HepG2 (cell line): Measurements from ENCODE around the gene CREBBP. TPM values are rescaled to one million over a fixed set of nuclear protein-coding genes. Genes with fewer than 3 reads are reported as not detected.
A peak's percentile ranks its signal among the peaks of the same experiment; 100 is the strongest.

Experiments used
- ARID5B ChIP-seq: IDR thresholded peaks from 2 replicates; pipeline ENCODE4 v1.4.0; 2020; ENCODE audit warnings: mild to moderate bottlenecking, missing genetic modification reagents
- FOXA3 ChIP-seq: IDR thresholded peaks from 2 replicates; pipeline ENCODE4 v1.6.1; 2016; ENCODE audit warnings: missing genetic modification reagents, missing compliant biosample characterization
- GTF3A ChIP-seq: sonication (generic); formaldehyde crosslinking; conservative IDR thresholded peaks from 2 replicates; pipeline ENCODE4 v1.4.0; 2020; ENCODE audit warnings: mild to moderate bottlenecking, missing genetic modification reagents
- GZF1 ChIP-seq: sonication (generic); formaldehyde crosslinking; IDR thresholded peaks from 2 replicates; pipeline ENCODE4 v1.5.1; 2020; ENCODE audit warnings: mild to moderate bottlenecking, missing genetic modification reagents
- POLR2A ChIP-seq, 2 experiments: IDR thresholded peaks; 2 replicates each; pipeline ENCODE4 v1.6.1; 2011; ENCODE audit warnings: low read depth in 2 of 2, low read length in 2 of 2, mild to moderate bottlenecking in 1 of 2, moderate library complexity in 1 of 2; ENCODE audit not compliant: insufficient read depth in 1 of 2
- TSC22D2 ChIP-seq: sonication (generic); formaldehyde crosslinking; IDR thresholded peaks from 2 replicates; pipeline ENCODE4 v1.5.1; 2020; ENCODE audit warnings: missing genetic modification reagents, mild to moderate bottlenecking, borderline replicate concordance
- ZBTB10 ChIP-seq: sonication (generic); formaldehyde crosslinking; IDR thresholded peaks from 2 replicates; pipeline ENCODE4 v1.4.0; 2020; ENCODE audit warnings: missing genetic modification reagents, borderline replicate concordance
- ZNF7 ChIP-seq: IDR thresholded peaks from 2 replicates; pipeline ENCODE4 v1.6.1; 2016; ENCODE audit warnings: missing biosample characterization, missing genetic modification reagents
- ZSCAN29 ChIP-seq: sonication (generic); formaldehyde crosslinking; conservative IDR thresholded peaks from 2 replicates; pipeline ENCODE4 v1.4.0; 2020; ENCODE audit warnings: mild to moderate bottlenecking, missing genetic modification reagents
- polyA plus RNA-seq, 8 experiments: library from polyadenylated mRNA; depleted of rRNA in 3 of 8; stranded (reverse) in 7 of 8; unstranded in 1 of 8; fragments of >200 nt; fragmentation: Illumina TruSeq in 4 of 8; extraction: Trizol in 4 of 8; gene quantifications; 2 replicates each; pipeline versions ENCODE4 v1.2.1 to v1.2.3, GENCODE V29; 2011 to 2016; ENCODE audit warnings: low read depth in 4 of 8, missing spikeins in 1 of 8, mixed read lengths in 1 of 8; ENCODE audit not compliant: insufficient read depth in 1 of 8
- total RNA-seq, 5 experiments: library from RNA; depleted of rRNA; stranded (reverse); fragments of >200 nt; fragmentation: Illumina TruSeq; extraction: Trizol; gene quantifications; 2 replicates each; pipeline ENCODE4 v1.2.3, GENCODE V29; 2016; ENCODE audit warnings: low read depth in 1 of 5
- TF ChIP-seq, protein P1 (sequence below): sonication (generic); formaldehyde crosslinking; IDR thresholded peaks from 2 replicates; pipeline ENCODE4 v1.5.1; 2020; ENCODE audit warnings: mild to moderate bottlenecking, missing genetic modification reagents, moderate library complexity
- TF ChIP-seq, protein P2 (sequence below): sonication (generic); formaldehyde crosslinking; IDR thresholded peaks from 2 replicates; pipeline ENCODE4 v1.9.0; 2021; ENCODE audit warnings: missing genetic modification reagents, borderline replicate concordance
- TF ChIP-seq, protein P3 (sequence below): sonication (generic); formaldehyde crosslinking; IDR thresholded peaks from 2 replicates; pipeline ENCODE4 v1.4.0; 2020; ENCODE audit warnings: missing genetic modification reagents, mild to moderate bottlenecking, borderline replicate concordance

Gene CREBBP
- total and polyA plus RNA-seq, 2 of the 13 experiments (the other 11 are each of a cell fraction or from before 2014, with no cell fraction given), result 5.3 to 10.4 TPM

- TF ChIP-seq ZBTB10 (CRISPR knock-in tag) (no peak), ZSCAN29 (CRISPR knock-in tag) (no peak), TSC22D2 (peak; percentile 45; the same call in 1 of the 2 replicates), POLR2A (IDR thresholded peaks at IDR 0.05; ENCODE audit: insufficient read depth in 1 of 2, low read depth in 2 of 2, low read length in 2 of 2) (peak; percentile 78 to 92), ARID5B (CRISPR knock-in tag) (peak; percentile 50; the same call in 1 of the 2 replicates), GZF1 (CRISPR knock-in tag) (no peak), ZNF7 (CRISPR knock-in tag) (no peak), GTF3A (no peak), FOXA3 (no peak)
- TF ChIP-seq, protein P1, sequence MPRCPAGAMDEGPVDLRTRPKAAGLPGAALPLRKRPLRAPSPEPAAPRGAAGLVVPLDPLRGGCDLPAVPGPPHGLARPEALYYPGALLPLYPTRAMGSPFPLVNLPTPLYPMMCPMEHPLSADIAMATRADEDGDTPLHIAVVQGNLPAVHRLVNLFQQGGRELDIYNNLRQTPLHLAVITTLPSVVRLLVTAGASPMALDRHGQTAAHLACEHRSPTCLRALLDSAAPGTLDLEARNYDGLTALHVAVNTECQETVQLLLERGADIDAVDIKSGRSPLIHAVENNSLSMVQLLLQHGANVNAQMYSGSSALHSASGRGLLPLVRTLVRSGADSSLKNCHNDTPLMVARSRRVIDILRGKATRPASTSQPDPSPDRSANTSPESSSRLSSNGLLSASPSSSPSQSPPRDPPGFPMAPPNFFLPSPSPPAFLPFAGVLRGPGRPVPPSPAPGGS (CRISPR knock-in tag), result no peak; the same call in 1 of the 2 replicates
- TF ChIP-seq, protein P2, sequence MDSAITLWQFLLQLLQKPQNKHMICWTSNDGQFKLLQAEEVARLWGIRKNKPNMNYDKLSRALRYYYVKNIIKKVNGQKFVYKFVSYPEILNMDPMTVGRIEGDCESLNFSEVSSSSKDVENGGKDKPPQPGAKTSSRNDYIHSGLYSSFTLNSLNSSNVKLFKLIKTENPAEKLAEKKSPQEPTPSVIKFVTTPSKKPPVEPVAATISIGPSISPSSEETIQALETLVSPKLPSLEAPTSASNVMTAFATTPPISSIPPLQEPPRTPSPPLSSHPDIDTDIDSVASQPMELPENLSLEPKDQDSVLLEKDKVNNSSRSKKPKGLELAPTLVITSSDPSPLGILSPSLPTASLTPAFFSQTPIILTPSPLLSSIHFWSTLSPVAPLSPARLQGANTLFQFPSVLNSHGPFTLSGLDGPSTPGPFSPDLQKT (CRISPR knock-in tag), result no peak
- TF ChIP-seq, protein P3, sequence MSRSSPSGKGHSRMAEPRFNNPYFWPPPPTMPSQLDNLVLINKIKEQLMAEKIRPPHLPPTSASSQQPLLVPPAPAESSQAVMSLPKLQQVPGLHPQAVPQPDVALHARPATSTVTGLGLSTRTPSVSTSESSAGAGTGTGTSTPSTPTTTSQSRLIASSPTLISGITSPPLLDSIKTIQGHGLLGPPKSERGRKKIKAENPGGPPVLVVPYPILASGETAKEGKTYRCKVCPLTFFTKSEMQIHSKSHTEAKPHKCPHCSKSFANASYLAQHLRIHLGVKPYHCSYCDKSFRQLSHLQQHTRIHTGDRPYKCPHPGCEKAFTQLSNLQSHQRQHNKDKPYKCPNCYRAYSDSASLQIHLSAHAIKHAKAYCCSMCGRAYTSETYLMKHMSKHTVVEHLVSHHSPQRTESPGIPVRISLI, result no peak; the same call in 1 of the 2 replicates
Observed at GRCh38 chr16:3717235-3718018, 163.1 kb downstream of the CREBBP start, which contains the start of gene TRAP1 (continued).
